ENCODE data around the gene CDH23. TPM values are rescaled to one million over a fixed set of nuclear protein-coding genes. Genes with fewer than 3 reads are reported as not detected.

CDH23 gene
- total RNA-seq, 1 experiment from 2014 or later, result 0.03 TPM

- in situ Hi-C loops (cut with HindIII; ENCODE audit: low pct_unique_long_range_greater_than_20kb, low sequenced_read_pairs), result no loop called here
- no peak for DNase-seq (ENCODE audit: low read depth)
Observed at GRCh38 chr10:71406878-71407277, 10.2 kb downstream of the CDH23 start.

GRCh38 chr10:71408436-71409225, 11.9 kb downstream of the CDH23 start:
- no peak for DNase-seq (ENCODE audit: low read depth)
- in situ Hi-C loops (cut with HindIII; ENCODE audit: low pct_unique_long_range_greater_than_20kb, low sequenced_read_pairs), result no loop called here

- in situ Hi-C loops (cut with HindIII; ENCODE audit: low pct_unique_long_range_greater_than_20kb, low sequenced_read_pairs), result no loop called here
- no peak for DNase-seq (ENCODE audit: low read depth)
Observed at GRCh38 chr10:71409516-71410104, 12.9 kb downstream of the CDH23 start.

GRCh38 chr10:71413581-71413980, 16.9 kb downstream of the CDH23 start:
- in situ Hi-C loops (cut with HindIII; ENCODE audit: low pct_unique_long_range_greater_than_20kb, low sequenced_read_pairs), result no loop called here
- no peak for DNase-seq (ENCODE audit: low read depth)

- in situ Hi-C loops (cut with HindIII; ENCODE audit: low pct_unique_long_range_greater_than_20kb, low sequenced_read_pairs), result no loop called here
- no peak for DNase-seq (ENCODE audit: low read depth)
Observed at GRCh38 chr10:71414359-71414758, 17.6 kb downstream of the CDH23 start.

GRCh38 chr10:71419002-71419540, 22.4 kb downstream of the CDH23 start:
- in situ Hi-C loops (cut with HindIII; ENCODE audit: low pct_unique_long_range_greater_than_20kb, low sequenced_read_pairs), result no loop called here
- no peak for DNase-seq (ENCODE audit: low read depth)

GRCh38 chr10:71419750-71420149, 23.0 kb downstream of the CDH23 start:
- DNase-seq (ENCODE audit: low read depth), result no peak
- in situ Hi-C loops (cut with HindIII; ENCODE audit: low pct_unique_long_range_greater_than_20kb, low sequenced_read_pairs), result no loop called here

- in situ Hi-C loops (cut with HindIII; ENCODE audit: low pct_unique_long_range_greater_than_20kb, low sequenced_read_pairs), result no loop called here
- no peak for DNase-seq (ENCODE audit: low read depth)
Observed at GRCh38 chr10:71421075-71421434, 24.3 kb downstream of the CDH23 start.

GRCh38 chr10:71423250-71423649, 26.5 kb downstream of the CDH23 start:
- no peak for DNase-seq (ENCODE audit: low read depth)
- in situ Hi-C loops (cut with HindIII; ENCODE audit: low pct_unique_long_range_greater_than_20kb, low sequenced_read_pairs), result no loop called here

GRCh38 chr10:71423901-71424300, 27.2 kb downstream of the CDH23 start:
- no peak for DNase-seq (ENCODE audit: low read depth)
- in situ Hi-C loops (cut with HindIII; ENCODE audit: low pct_unique_long_range_greater_than_20kb, low sequenced_read_pairs), result no loop called here

GRCh38 chr10:71424496-71425194, 27.9 kb downstream of the CDH23 start:
- no peak for DNase-seq (ENCODE audit: low read depth)
- in situ Hi-C loops (cut with HindIII; ENCODE audit: low pct_unique_long_range_greater_than_20kb, low sequenced_read_pairs), result no loop called here

- in situ Hi-C loops (cut with HindIII; ENCODE audit: low pct_unique_long_range_greater_than_20kb, low sequenced_read_pairs), result no loop called here
- DNase-seq (ENCODE audit: low read depth), result no peak
Observed at GRCh38 chr10:71426058-71426605, 29.4 kb downstream of the CDH23 start.

- DNase-seq (ENCODE audit: low read depth), result no peak
- in situ Hi-C loops (cut with HindIII; ENCODE audit: low pct_unique_long_range_greater_than_20kb, low sequenced_read_pairs), result no loop called here
Observed at GRCh38 chr10:71427246-71427645, 30.5 kb downstream of the CDH23 start.

- no peak for DNase-seq (ENCODE audit: low read depth)
- in situ Hi-C loops (cut with HindIII; ENCODE audit: low pct_unique_long_range_greater_than_20kb, low sequenced_read_pairs), result no loop called here
Observed at GRCh38 chr10:71429304-71429703, 32.6 kb downstream of the CDH23 start.

- in situ Hi-C loops (cut with HindIII; ENCODE audit: low pct_unique_long_range_greater_than_20kb, low sequenced_read_pairs), result no loop called here
- no peak for DNase-seq (ENCODE audit: low read depth)
Observed at GRCh38 chr10:71429929-71430328, 33.2 kb downstream of the CDH23 start.

- in situ Hi-C loops (cut with HindIII; ENCODE audit: low pct_unique_long_range_greater_than_20kb, low sequenced_read_pairs), result no loop called here
- no peak for DNase-seq (ENCODE audit: low read depth)
Observed at GRCh38 chr10:71431239-71432100, 34.8 kb downstream of the CDH23 start.

GRCh38 chr10:71432101-71432905, 35.6 kb downstream of the CDH23 start:
- DNase-seq (ENCODE audit: low read depth), result no peak
- in situ Hi-C loops (cut with HindIII; ENCODE audit: low pct_unique_long_range_greater_than_20kb, low sequenced_read_pairs), result no loop called here

Data from Caki2 (cell line).